ENCODE data around the gene ANO4.

- TF ChIP-seq CTCF (IDR thresholded peaks at IDR 0.05; ENCODE audit: insufficient read depth, low read length) = no peak
- no peak for TF ChIP-seq POLR2AphosphoS5 (IDR thresholded peaks at IDR 0.05; ENCODE audit: low read depth)
These were observed 1.2 kb downstream of the ANO4 start for GRCh38 chr12:100795800-100796179.

All from HL-60 (cell line).